Brain microvascular endothelial cell (primary cell): ENCODE measurements around the gene AKIP1.

Source experiments
- DNase-seq: peaks from one replicate; pipeline ENCODE4 v3.0.0-alpha.2; 2020
- H3K27ac ChIP-seq: fragments of 250-450 bp; sonication (Bioruptor Pico); 2 replicates; pipeline ENCODE4 v1.5.1; 2020; ENCODE audit warnings: mild to moderate bottlenecking, moderate library complexity
- H3K27me3 ChIP-seq: fragments of 250-450 bp; sonication (Bioruptor Pico); replicated peaks from 2 replicates; pipeline ENCODE4 v1.5.1; 2020; ENCODE audit warnings: mild to moderate bottlenecking
- H3K36me3 ChIP-seq: fragments of 250-450 bp; sonication (Bioruptor Pico); replicated peaks from 2 replicates; pipeline ENCODE4 v1.5.1; 2020; ENCODE audit warnings: mild to moderate bottlenecking
- H3K4me3 ChIP-seq: 2 replicates; pipeline ENCODE4 v1.5.1; 2011; ENCODE audit warnings: low read depth, mild to moderate bottlenecking, control low read depth, low read length, moderate library complexity
- in situ Hi-C: cut with HindIII; loops from 2 replicates; pipeline ENCODE4 v1.10.0; 2017; ENCODE audit warnings: low sequenced_read_pairs, low pct_ligation_motif_present
- TF ChIP-seq, protein P1 (sequence below): IDR thresholded peaks from 2 replicates; pipeline ENCODE4 v1.5.1; 2011; ENCODE audit warnings: low read depth, mild to moderate bottlenecking, moderate library complexity, low read length, control low read depth, inconsistent platforms; ENCODE audit errors: missing control alignments

Gene AKIP1

DNA sequence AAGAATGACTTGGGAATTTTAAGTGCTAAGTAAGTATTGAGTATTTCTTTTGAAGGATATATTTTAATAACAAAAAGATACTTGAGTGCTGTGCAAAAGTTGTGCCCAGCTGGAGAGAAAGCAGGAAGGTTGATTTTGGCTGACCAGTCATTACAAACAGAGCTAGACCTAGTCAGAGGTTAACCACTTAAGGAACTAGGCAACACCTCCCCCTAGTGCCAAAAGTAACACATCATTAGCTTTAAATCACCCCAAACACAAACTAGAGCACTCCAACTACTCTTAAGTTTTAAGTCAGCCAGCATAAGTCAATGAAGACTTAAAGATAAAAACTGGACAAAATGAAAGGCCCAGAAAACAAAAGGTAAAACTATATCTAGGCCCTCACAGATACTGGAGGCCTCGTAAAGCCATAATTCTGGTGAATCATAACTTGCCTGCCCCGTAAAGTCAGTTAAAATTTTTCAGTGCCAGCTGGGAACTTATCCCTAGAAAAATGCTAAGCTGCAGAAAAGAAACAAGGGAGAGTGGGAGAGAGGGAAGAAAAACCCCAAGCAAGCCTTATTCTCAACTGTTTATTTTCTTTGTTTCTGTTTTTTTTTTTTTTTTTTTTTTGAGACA is 48.7 kb downstream of the AKIP1 start:
- no peaks in the 10 kb centered on the region for H3K27me3 ChIP-seq
- TF ChIP-seq, protein P1, sequence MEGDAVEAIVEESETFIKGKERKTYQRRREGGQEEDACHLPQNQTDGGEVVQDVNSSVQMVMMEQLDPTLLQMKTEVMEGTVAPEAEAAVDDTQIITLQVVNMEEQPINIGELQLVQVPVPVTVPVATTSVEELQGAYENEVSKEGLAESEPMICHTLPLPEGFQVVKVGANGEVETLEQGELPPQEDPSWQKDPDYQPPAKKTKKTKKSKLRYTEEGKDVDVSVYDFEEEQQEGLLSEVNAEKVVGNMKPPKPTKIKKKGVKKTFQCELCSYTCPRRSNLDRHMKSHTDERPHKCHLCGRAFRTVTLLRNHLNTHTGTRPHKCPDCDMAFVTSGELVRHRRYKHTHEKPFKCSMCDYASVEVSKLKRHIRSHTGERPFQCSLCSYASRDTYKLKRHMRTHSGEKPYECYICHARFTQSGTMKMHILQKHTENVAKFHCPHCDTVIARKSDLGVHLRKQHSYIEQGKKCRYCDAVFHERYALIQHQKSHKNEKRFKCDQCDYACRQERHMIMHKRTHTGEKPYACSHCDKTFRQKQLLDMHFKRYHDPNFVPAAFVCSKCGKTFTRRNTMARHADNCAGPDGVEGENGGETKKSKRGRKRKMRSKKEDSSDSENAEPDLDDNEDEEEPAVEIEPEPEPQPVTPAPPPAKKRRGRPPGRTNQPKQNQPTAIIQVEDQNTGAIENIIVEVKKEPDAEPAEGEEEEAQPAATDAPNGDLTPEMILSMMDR = peak; percentile 64
- in situ Hi-C loops = no loop called here
- H3K4me3 ChIP-seq = no peak overlapping the region
- DNase-seq = peak; percentile 73
- H3K36me3 ChIP-seq = no peaks in the 10 kb centered on the region
- no peak overlapping the region for H3K27ac ChIP-seq

DNA sequence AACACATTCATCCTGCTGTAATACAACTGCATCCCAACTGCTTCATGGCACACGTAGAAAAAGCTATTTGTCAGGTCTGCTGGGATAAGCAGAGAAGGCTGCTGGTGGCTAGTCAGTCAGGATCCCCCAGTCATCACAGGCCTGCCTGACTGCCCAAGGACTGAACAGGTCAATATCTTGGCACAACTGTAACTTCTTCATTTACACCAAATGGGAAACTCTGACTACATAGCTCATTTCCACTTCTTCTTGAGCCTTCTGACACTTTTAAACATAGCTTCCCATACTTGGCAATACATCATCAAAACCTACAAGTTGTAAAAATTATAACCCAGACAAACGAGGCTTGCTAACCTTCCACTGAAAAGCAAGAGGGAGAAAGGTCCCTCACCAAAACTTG is 50.4 kb downstream of the AKIP1 start:
- in situ Hi-C loops = no loop called here
- TF ChIP-seq, protein P1 = no peak
- no peak overlapping the region for H3K27ac ChIP-seq

DNA sequence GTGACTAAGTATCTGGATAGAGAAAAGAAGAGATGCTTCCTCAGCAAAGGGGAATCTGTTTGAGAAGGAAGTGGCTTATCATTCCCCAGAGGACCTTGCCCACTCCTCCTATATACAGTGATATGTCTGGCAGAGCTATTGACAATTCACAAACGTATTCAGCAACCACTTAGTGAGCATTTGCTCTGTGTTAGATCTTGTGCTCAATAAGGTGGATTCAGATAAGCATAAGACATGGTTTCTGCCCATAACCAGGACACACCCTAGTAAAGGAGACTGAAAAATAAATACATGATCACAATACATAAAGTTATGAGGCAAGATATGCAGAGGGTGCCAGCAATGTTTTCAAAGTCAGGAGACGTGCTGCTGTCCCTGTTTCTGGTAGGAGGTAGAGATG is 51.9 kb downstream of the AKIP1 start:
- TF ChIP-seq, protein P1 = no peak
- Histone ChIP-seq H3K27ac (no peak overlapping the region), H3K36me3 (no peaks in the 10 kb centered on the region), H3K27me3 (no peaks in the 10 kb centered on the region), H3K4me3 (no peak overlapping the region)
- in situ Hi-C loops = no loop called here
- no peak for DNase-seq

More for the DNA sequence above, 50.4 kb downstream of the AKIP1 start:
- no peak overlapping the region for H3K4me3 ChIP-seq
- H3K27me3 ChIP-seq = no peaks in the 10 kb centered on the region
- H3K36me3 ChIP-seq = no peaks in the 10 kb centered on the region
- DNase-seq = no peak

DNA sequence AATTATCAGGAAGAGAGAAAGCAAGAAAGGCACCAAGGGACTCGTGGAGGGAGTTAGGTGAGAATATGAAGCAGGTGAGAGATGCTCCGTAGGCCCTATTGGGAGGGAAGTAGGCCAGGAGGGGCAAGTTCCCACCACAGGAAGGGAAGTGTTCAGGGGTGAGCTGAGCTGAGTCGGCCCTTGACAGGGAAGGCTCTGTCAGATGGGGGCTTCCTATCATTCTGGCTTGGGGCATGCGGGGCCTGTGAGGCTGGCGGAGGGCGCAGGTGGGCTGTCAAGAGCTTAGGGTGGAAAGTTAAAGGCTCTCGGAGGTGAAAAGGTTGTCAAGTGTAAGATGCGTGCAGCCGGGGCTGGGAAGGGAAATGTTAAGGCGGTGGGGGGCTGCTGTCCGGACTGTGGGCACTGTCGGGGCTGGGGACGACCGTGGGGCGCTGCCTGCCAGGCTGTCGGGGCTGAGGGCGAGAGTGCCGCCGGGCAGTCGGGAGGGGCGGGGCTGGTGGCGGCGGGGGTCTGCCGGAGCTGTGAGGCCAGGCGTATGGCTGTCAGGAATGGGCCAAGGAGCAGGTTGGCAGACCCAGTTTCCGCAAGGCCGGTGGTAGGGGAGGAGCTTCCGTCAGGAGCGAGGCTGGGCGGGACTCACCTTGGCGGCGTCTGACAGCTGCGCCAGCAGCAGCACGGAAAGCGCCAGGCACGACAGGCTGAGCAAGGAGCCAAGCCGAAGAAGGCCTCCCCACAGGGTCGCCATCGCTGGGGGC is 52.8 kb downstream of the AKIP1 start:
- in situ Hi-C loops = no loop called here
- no peaks in the 10 kb centered on the region for H3K27me3 ChIP-seq
- no peak for DNase-seq
- TF ChIP-seq, protein P1 = no peak
- no peaks in the 10 kb centered on the region for H3K36me3 ChIP-seq
- H3K4me3 ChIP-seq = peak overlapping the region; percentile 90
- H3K27ac ChIP-seq = peak overlapping the region; percentile 80

DNA sequence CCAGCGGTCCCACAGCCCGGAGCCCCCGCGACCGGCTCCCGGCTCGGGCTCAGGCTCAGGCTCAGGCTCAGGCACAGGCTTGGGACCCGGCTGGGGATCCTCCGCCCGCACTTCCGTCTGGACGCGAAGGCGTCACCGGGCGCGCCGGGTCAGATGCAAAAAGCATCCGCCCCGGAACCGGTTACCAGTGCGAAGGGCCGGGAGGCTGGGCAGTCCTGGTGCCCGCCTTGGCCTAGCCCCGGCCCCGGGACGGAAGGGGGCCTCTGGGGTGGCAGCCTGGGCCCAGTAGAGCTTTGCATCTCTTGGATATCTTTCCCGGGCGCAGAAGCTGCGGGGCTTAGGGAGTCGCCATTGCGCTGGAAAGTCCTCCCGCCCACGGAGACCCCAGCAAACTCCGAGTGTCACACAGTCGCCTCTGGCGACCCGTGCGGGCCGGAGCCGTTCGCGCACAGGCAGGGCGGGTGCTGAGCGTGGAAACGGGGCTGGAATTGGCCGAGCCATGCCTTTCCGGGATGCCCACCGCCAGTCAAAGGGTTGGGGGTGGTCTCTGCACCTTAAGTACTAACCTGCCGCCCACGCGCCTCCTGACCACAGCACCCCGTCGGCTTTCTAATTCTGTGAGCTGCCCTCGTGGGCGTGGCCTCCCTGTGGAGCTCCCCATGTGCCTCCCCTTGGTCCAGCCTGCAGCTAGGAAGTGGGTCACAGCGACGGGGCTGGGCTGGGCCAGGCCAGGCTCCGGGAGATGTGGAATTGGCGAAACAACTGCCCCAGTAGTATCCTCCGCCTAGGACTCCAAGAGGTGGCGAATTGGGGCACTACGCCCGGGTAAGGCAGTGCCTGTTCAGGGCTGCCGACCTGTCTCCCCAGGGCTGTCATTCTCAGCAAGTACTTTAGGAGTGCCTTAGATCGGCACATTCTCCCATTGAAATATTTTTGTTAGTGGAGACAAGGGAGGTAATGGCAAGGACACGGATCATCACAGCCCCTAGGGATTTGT is 53.6 kb downstream of the AKIP1 start, which contains the start of gene TMEM9B:
Gene TMEM9B, minus strand, starts transcription at position 119 of the 997 bp plus-strand sequence. CDS start 129 bp downstream, outside the sequence.
- DNase-seq = peak; percentile 70
- Histone ChIP-seq H3K27ac (peak within 1 kb of the TSS; percentile 80), H3K36me3 (no peaks in the 10 kb centered on the region), H3K27me3 (no peaks in the 10 kb centered on the region), H3K4me3 (peak within 1 kb of the TSS; percentile 90)
- TF ChIP-seq, protein P1 = no peak
- in situ Hi-C loops = no loop called here
